Measurements from ENCODE around the gene PRSS16.

The PRSS16 gene

GRCh38 chr6:27275025-27275956, 27.8 kb downstream of the PRSS16 start:
- Histone ChIP-seq H3K9ac (ENCODE audit: low read depth, low read length, poor library complexity, severe bottlenecking) (no peak overlapping the region), H3F3A (ENCODE audit: low read depth) (no peaks in the 10 kb centered on the region), H3K9me3 (ENCODE audit: insufficient read depth, low read depth, low read length) (no peaks in the 10 kb centered on the region), H3K4me2 (ENCODE audit: low read depth, low read length, poor library complexity, severe bottlenecking) (no peak overlapping the region), H2AFZ (ENCODE audit: low read length) (no peak overlapping the region), H3K27me3 (ENCODE audit: insufficient read depth, low read length, poor library complexity, severe bottlenecking) (no peaks in the 10 kb centered on the region), H3K36me3 (ENCODE audit: insufficient read depth, low read length) (no peaks in the 10 kb centered on the region), H3K4me3 (ENCODE audit: low read length, poor library complexity, severe bottlenecking) (no peak overlapping the region), H3K9me2 (replicated peaks; ENCODE audit: low read depth, low read length) (no peaks in the 10 kb centered on the region), H3K79me2 (ENCODE audit: insufficient read depth, low read length) (no peaks in the 10 kb centered on the region), H3K4me1 (ENCODE audit: insufficient read depth, low read length, poor library complexity, severe bottlenecking) (no peaks in the 10 kb centered on the region), H4K20me1 (ENCODE audit: insufficient read depth, low read length, poor library complexity, severe bottlenecking) (no peaks in the 10 kb centered on the region)
- no peak for TF ChIP-seq CTCF (conservative IDR thresholded peaks at IDR 0.05; ENCODE audit: low read length)
- TF ChIP-seq EZH2phosphoT487 (IDR thresholded peaks at IDR 0.05; ENCODE audit: borderline replicate concordance) = no peak

- no peak overlapping the region for H3K4me3 ChIP-seq (ENCODE audit: low read length, poor library complexity, severe bottlenecking)
- H3K27me3 ChIP-seq (ENCODE audit: insufficient read depth, low read length, poor library complexity, severe bottlenecking) = no peaks in the 10 kb centered on the region
- no peaks in the 10 kb centered on the region for H3K79me2 ChIP-seq (ENCODE audit: insufficient read depth, low read length)
- no peaks in the 10 kb centered on the region for H3K4me1 ChIP-seq (ENCODE audit: insufficient read depth, low read length, poor library complexity, severe bottlenecking)
- no peaks in the 10 kb centered on the region for H3F3A ChIP-seq (ENCODE audit: low read depth)
- TF ChIP-seq CTCF (conservative IDR thresholded peaks at IDR 0.05; ENCODE audit: low read length) (no peak), EZH2phosphoT487 (IDR thresholded peaks at IDR 0.05; ENCODE audit: borderline replicate concordance) (no peak)
- no peaks in the 10 kb centered on the region for H3K9me2 ChIP-seq (replicated peaks; ENCODE audit: low read depth, low read length)
- no peaks in the 10 kb centered on the region for H4K20me1 ChIP-seq (ENCODE audit: insufficient read depth, low read length, poor library complexity, severe bottlenecking)
- H3K9ac ChIP-seq (ENCODE audit: low read depth, low read length, poor library complexity, severe bottlenecking) = no peak overlapping the region
- H3K36me3 ChIP-seq (ENCODE audit: insufficient read depth, low read length) = no peaks in the 10 kb centered on the region
- no peaks in the 10 kb centered on the region for H3K9me3 ChIP-seq (ENCODE audit: insufficient read depth, low read depth, low read length)
- no peak overlapping the region for H2AFZ ChIP-seq (ENCODE audit: low read length)
- no peak overlapping the region for H3K4me2 ChIP-seq (ENCODE audit: low read depth, low read length, poor library complexity, severe bottlenecking)
These were observed 32.1 kb downstream of the PRSS16 start for GRCh38 chr6:27279513-27280063.

GRCh38 chr6:27280064-27280539, 32.6 kb downstream of the PRSS16 start:
- no peak overlapping the region for H3K9ac ChIP-seq (ENCODE audit: low read depth, low read length, poor library complexity, severe bottlenecking)
- no peaks in the 10 kb centered on the region for H4K20me1 ChIP-seq (ENCODE audit: insufficient read depth, low read length, poor library complexity, severe bottlenecking)
- H3K9me3 ChIP-seq (ENCODE audit: insufficient read depth, low read depth, low read length) = no peaks in the 10 kb centered on the region
- H3F3A ChIP-seq (ENCODE audit: low read depth) = no peaks in the 10 kb centered on the region
- TF ChIP-seq EZH2phosphoT487 (IDR thresholded peaks at IDR 0.05; ENCODE audit: borderline replicate concordance) (no peak), CTCF (conservative IDR thresholded peaks at IDR 0.05; ENCODE audit: low read length) (no peak)
- H3K4me3 ChIP-seq (ENCODE audit: low read length, poor library complexity, severe bottlenecking) = no peak overlapping the region
- H3K4me2 ChIP-seq (ENCODE audit: low read depth, low read length, poor library complexity, severe bottlenecking) = no peak overlapping the region
- H3K36me3 ChIP-seq (ENCODE audit: insufficient read depth, low read length) = no peaks in the 10 kb centered on the region
- no peaks in the 10 kb centered on the region for H3K27me3 ChIP-seq (ENCODE audit: insufficient read depth, low read length, poor library complexity, severe bottlenecking)
- no peak overlapping the region for H2AFZ ChIP-seq (ENCODE audit: low read length)
- H3K9me2 ChIP-seq (replicated peaks; ENCODE audit: low read depth, low read length) = no peaks in the 10 kb centered on the region
- no peaks in the 10 kb centered on the region for H3K4me1 ChIP-seq (ENCODE audit: insufficient read depth, low read length, poor library complexity, severe bottlenecking)
- no peaks in the 10 kb centered on the region for H3K79me2 ChIP-seq (ENCODE audit: insufficient read depth, low read length)

Measured in Loucy (cell line).